ENCODE results near the gene REPS2. TPM values are rescaled to one million over a fixed set of nuclear protein-coding genes. Genes with fewer than 3 reads are reported as not detected.

The REPS2 gene
- 1.1 and 1.6 TPM in 2 replicates for total RNA-seq (2014; rRNA removed; shearing (Covaris generic))
- polyA plus RNA-seq (2015; cell fraction: cytosol; rRNA removed), result 0.43 and 2.5 TPM in 2 replicates
- 0.07 and 0.33 TPM in 2 replicates for polyA plus RNA-seq (2015; cell fraction: nucleus; rRNA removed)

- peak; percentile 62 for DNase-seq (ENCODE audit: low read depth, low spot score)
- in situ Hi-C loops (cut with HindIII; ENCODE audit: low pct_unique_long_range_greater_than_20kb, low sequenced_read_pairs), result no loop called here
Observed at GRCh38 chrX:16946361-16946964, at the start of gene REPS2. Gene REPS2 (plus strand): TSS chrX:16946658. CDS start chrX:16946862, 204 bp downstream.

GRCh38 chrX:16897445-16897844 is 49.0 kb upstream of the REPS2 start:
- in situ Hi-C loops (cut with HindIII; ENCODE audit: low pct_unique_long_range_greater_than_20kb, low sequenced_read_pairs), result no loop called here
- DNase-seq (ENCODE audit: low read depth, low spot score), result no peak

- in situ Hi-C loops (cut with HindIII; ENCODE audit: low pct_unique_long_range_greater_than_20kb, low sequenced_read_pairs), result no loop called here
- DNase-seq (ENCODE audit: low read depth, low spot score), result no peak
Observed at GRCh38 chrX:16903274-16904022, 43.0 kb upstream of the REPS2 start.

GRCh38 chrX:16910376-16910775 is 36.1 kb upstream of the REPS2 start:
- DNase-seq (ENCODE audit: low read depth, low spot score), result no peak
- in situ Hi-C loops (cut with HindIII; ENCODE audit: low pct_unique_long_range_greater_than_20kb, low sequenced_read_pairs), result no loop called here

GRCh38 chrX:16914058-16914457 is 32.4 kb upstream of the REPS2 start:
- no peak for DNase-seq (ENCODE audit: low read depth, low spot score)
- in situ Hi-C loops (cut with HindIII; ENCODE audit: low pct_unique_long_range_greater_than_20kb, low sequenced_read_pairs), result no loop called here

- DNase-seq (ENCODE audit: low read depth, low spot score), result no peak
- in situ Hi-C loops (cut with HindIII; ENCODE audit: low pct_unique_long_range_greater_than_20kb, low sequenced_read_pairs), result no loop called here
Observed at GRCh38 chrX:16916561-16916960, 29.9 kb upstream of the REPS2 start.

GRCh38 chrX:16917120-16917519 is 29.3 kb upstream of the REPS2 start:
- DNase-seq (ENCODE audit: low read depth, low spot score), result no peak
- in situ Hi-C loops (cut with HindIII; ENCODE audit: low pct_unique_long_range_greater_than_20kb, low sequenced_read_pairs), result no loop called here

- in situ Hi-C loops (cut with HindIII; ENCODE audit: low pct_unique_long_range_greater_than_20kb, low sequenced_read_pairs), result no loop called here
- DNase-seq (ENCODE audit: low read depth, low spot score), result no peak
Observed at GRCh38 chrX:16918979-16919378, 27.5 kb upstream of the REPS2 start.

- in situ Hi-C loops (cut with HindIII; ENCODE audit: low pct_unique_long_range_greater_than_20kb, low sequenced_read_pairs), result no loop called here
- no peak for DNase-seq (ENCODE audit: low read depth, low spot score)
Observed at GRCh38 chrX:16920075-16920474, 26.4 kb upstream of the REPS2 start.

- DNase-seq (ENCODE audit: low read depth, low spot score), result no peak
- in situ Hi-C loops (cut with HindIII; ENCODE audit: low pct_unique_long_range_greater_than_20kb, low sequenced_read_pairs), result no loop called here
Observed at GRCh38 chrX:16923157-16923556, 23.3 kb upstream of the REPS2 start.

GRCh38 chrX:16924631-16925480 is 21.6 kb upstream of the REPS2 start:
- DNase-seq (ENCODE audit: low read depth, low spot score), result no peak
- in situ Hi-C loops (cut with HindIII; ENCODE audit: low pct_unique_long_range_greater_than_20kb, low sequenced_read_pairs), result no loop called here

- in situ Hi-C loops (cut with HindIII; ENCODE audit: low pct_unique_long_range_greater_than_20kb, low sequenced_read_pairs), result no loop called here
- no peak for DNase-seq (ENCODE audit: low read depth, low spot score)
Observed at GRCh38 chrX:16930392-16930791, 16.1 kb upstream of the REPS2 start.

GRCh38 chrX:16931371-16931770 is 15.1 kb upstream of the REPS2 start:
- in situ Hi-C loops (cut with HindIII; ENCODE audit: low pct_unique_long_range_greater_than_20kb, low sequenced_read_pairs), result no loop called here

GRCh38 chrX:16931855-16932575 is 14.4 kb upstream of the REPS2 start:
- in situ Hi-C loops (cut with HindIII; ENCODE audit: low pct_unique_long_range_greater_than_20kb, low sequenced_read_pairs), result no loop called here
- no peak for DNase-seq (ENCODE audit: low read depth, low spot score)

More at GRCh38 chrX:16931371-16931770, 15.1 kb upstream of the REPS2 start:
- DNase-seq (ENCODE audit: low read depth, low spot score), result no peak

GRCh38 chrX:16934185-16934584 is 12.3 kb upstream of the REPS2 start:
- no peak for DNase-seq (ENCODE audit: low read depth, low spot score)
- in situ Hi-C loops (cut with HindIII; ENCODE audit: low pct_unique_long_range_greater_than_20kb, low sequenced_read_pairs), result no loop called here

- in situ Hi-C loops (cut with HindIII; ENCODE audit: low pct_unique_long_range_greater_than_20kb, low sequenced_read_pairs), result no loop called here
- no peak for DNase-seq (ENCODE audit: low read depth, low spot score)
Observed at GRCh38 chrX:16946971-16947562, 609 bp downstream of the REPS2 start.

GRCh38 chrX:16950423-16950822 is 4.0 kb downstream of the REPS2 start:
- in situ Hi-C loops (cut with HindIII; ENCODE audit: low pct_unique_long_range_greater_than_20kb, low sequenced_read_pairs), result no loop called here
- no peak for DNase-seq (ENCODE audit: low read depth, low spot score)
